GM18508 (cell line): ENCODE data around the gene FDCSP.
"Not testable (repeated sequence)": the region's sequence is repeated elsewhere in the genome, so short reads cannot be mapped to it uniquely, and the experiment has no call there.

ENCODE experiments used
- ATAC-seq: cut with Tn5 transposase; IDR thresholded peaks from one replicate; pipeline ENCODE4 v1.9.1; 2021; ENCODE audit warnings: moderate number of reproducible peaks; ENCODE audit not compliant: insufficient read depth, unreplicated experiment

FDCSP gene

DNA sequence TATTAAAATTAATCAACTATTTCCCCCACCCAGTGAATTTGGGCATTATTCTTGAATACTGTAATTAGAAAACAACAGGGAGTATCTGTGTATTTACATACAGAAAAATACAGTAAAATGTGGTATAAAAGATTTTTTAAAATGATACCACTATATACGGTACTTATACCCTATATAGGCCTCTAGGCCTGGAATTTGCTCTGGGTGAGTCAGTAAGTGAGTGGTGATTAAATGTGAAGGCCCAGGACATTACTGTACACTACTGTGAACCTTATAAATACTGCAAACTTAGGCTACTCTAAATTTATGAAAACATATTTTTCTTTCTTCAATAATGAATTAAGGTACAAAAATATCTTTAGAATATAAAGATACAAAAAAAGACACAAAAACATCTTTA, 10.2 kb downstream of the FDCSP start:
- ATAC-seq: no peak

DNA sequence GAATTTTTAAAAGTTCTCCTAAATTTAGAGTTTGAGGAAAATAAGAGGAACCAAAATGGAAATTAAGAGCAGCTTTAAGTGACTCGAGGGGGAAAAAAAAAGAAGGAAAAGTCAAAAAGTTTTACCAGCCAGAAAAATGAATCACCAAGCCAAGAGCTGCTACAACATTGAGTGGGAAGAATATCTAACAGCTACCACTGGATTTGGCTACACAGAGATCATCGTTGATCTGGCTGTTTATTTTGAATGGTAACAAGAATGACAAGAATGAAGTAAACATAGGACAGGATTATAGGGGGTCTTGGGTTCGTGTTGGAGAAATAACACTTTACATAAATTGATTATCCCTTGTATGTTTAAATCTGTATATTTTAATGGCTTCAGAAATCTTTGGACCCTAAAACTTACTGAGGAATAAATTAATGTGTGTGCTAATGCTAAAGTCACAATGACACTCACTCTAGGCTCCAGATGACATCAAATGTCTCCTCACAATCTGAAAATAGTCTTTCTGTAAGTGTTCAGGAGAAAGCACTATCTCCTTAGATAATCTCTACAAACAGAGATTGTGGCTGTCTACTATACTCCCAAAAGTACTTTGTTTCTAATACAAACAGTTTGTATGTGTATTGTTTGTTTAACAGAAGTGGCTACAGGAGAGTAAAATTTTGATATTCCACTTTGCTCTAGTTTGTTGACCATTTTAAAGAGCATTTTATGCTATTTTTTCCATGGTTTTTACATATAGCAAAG, 13.4 kb downstream of the FDCSP start:
- no peak for ATAC-seq

DNA sequence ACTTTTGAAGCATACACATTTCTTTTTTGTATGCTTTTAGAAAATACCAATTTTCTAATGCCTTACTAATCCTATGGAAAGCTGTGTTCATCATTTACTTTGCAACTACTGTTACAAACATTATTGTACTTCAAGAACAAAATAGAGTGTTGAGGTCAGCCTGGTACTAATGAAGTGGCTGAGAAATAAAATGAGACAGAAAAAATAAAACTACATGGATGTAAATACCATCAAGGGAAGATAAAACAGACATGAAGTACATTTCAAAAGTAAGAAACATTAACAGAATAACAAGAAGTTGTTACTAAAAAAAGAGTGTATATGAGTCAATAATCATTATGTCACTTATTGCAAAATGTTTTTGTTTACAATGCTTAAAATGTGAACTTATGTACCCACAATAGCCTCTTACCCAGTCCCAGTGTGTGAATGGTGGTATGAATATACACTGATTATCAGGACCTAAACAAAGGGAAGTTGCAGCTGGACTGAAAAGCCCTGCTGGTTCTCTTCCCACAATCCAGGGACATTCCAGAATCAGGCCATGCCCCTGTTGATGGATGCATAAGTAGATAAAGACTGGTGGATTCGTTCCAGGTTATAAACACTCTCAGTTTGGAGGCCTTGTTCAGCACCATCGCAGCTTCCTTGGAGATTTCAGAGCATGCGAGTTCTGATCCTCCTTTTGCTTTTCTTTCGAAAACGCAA, 14.1 kb downstream of the FDCSP start:
- ATAC-seq: no peak

DNA sequence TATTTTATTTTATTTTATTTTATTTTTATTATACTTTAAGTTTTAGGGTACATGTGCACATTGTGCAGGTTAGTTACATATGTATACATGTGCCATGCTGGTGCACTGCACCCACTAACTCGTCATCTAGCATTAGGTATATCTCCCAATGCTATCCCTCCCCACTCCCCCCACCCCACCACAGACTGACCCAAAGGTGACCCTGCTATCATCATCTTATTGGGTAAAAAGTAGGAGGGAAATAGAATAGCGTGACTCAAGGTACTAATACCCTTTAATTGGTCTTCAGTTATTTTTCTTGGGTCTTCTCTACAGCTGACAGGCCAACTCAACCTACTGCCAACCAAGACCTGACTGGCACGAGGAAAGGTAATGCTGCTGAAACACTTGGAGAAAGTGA, 16.4 kb downstream of the FDCSP start, which contains the start of gene CSN3:
Gene CSN3 (plus strand): TSS at position 301 of the 400 bp plus-strand sequence. CDS start 2,223 bp downstream, outside the sequence.
- not testable (repeated sequence) for ATAC-seq

DNA sequence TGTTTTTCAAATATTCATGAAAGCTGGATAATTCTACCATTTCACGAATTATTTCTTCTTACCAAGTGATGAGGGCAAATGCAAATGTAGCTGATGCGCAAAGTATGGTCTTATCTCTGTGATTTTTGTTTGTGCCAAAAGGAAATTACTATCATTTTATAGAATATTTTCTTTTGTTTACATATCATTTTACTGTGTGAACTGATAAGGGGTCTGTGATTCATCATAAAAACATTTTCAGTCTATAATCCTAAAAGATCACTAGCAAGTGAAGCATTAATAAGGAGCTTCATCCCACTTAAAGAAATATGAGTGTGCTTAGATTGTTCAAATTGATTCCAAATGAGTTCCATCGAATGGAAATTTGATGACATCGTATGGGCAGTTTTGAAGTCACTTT, 17.2 kb downstream of the FDCSP start:
- ATAC-seq: no peak

DNA sequence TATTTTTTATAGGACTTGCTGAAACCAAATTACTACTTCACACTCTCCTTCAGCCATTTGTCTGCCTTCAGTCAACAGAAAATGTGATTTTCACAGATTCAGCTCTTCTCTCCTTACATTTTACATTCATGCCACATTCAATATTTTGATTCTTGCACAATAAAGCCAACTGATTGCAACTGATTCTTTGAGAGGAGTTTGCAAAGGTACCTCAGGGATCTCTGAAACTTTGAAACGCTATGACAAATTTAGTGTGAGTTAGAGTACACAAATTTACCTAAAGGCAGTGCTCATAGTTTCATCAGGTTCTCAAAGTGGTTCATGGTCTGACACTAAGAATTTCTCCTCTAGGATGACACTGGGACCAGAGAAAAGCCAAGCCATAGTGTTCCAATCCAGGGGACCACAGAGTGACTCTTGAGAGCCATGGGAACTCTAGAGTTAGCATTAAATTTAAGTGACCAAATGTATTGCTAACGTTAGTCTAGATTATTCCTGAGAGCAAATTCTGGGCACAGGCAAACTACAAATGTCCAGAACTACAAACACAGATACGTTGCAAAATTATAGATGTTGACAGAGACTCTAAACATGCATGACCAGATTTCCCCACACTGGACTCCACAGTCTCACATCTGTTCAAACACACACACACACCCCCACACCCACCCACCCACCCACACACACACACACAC, 25.5 kb downstream of the FDCSP start:
- ATAC-seq: no peak

DNA sequence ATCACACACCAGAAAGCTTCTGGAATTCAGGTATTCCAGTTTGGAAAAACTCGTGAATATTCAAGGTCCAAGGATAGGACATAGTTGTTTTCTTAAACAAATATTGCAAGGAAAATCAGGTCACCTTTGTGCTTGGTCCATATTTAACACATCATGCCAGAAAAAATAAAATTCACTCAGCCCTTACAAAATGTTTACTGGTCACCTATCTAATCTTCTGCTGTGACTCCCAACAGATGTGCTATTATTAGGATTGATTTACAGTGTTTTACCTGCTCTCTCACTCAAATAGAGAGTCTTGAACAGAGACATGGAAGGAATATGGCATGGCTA, 26.0 kb downstream of the FDCSP start:
- no peak for ATAC-seq

DNA sequence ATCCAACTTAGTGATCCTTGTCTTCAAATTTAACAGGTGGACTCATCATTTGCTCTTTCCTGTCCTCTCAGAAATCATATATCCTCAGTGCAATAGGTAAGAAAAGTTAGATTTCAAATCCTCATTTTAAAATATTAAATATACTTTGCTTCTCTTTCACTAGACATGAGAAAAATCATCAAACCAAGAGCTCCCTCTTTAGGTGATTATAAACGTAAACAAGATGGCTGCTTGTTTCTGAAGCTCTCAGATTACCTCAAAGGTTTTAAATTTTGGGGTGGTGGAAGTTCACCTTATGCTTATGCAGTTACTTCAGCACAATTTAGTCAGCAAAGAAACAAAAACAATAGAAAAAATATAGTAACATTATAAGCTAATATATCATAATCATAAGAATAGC, 43.8 kb downstream of the FDCSP start:
- ATAC-seq: no peak

DNA sequence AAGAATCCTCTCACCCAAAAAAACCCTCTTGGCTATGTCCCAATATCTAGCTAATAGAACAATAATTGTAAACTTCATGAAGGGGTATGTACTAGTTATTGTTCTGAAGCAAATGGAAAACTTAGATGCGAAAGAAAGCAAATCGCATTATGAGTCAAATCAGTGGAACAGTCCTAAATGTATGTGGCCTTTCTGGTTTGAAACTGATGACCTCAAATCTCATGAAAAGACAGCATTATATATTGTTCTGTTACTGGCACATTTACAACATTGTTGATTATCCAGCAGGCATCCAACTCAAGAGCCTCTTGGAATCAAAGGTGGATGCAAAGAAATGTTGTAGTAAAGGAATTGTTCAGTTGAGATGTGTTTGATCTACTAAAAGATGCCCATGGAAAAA, 51.2 kb downstream of the FDCSP start:
- no peak for ATAC-seq

DNA sequence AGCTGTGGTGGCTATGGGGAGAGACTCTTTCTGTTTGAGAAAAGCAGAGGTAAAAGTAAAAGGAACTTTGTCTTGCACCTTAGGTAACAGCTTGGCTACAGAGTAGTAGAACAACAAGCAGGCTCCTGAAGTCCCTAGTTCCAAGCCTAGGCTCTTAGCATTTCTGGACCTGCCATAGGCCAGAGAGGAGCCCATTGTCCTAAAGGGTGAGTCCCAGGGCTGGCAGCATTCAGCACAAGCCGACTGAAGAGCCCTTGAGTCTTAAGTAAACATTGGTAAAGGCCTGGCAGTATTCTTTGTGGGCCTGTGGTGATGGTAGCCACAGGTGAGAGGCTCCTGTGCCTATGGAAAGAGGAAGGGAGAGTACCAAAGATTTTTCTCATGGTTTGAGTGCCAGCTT, 54.6 kb downstream of the FDCSP start:
- ATAC-seq: no peak
